Putamen (tissue), 1 donor: ENCODE data around the gene CACNA1D.
A peak's percentile ranks its signal among the peaks of the same experiment; 100 is the strongest.

Source experiments
- DNase-seq: peaks from one replicate; pipeline ENCODE4 v3.0.0-alpha.2; 2016; ENCODE audit warnings: low spot score

The CACNA1D gene

GRCh38 chr3:53577506-53577905 lies 83.1 kb downstream of the CACNA1D start:
- DNase-seq: no peak

DNA sequence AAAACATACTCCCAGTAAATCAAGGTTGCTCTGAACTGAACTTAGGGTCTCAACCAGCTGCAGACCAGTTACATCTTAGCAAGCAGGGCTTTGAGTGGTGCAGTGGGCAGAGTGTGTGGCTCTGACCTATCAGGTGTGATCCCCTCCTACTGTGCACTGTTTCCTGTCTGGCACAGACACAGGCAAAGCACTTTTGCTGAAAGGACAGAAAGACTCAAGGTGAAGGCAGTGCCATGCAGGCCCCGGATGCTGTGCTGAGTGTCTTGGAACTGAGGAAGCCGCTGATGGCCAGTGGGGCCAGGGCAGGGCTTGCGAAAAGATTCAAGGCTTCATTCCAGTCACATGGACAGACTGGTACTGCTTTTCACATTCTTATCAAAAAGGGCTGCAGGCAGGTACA lies 85.2 kb downstream of the CACNA1D start:
- DNase-seq: no peak

DNA sequence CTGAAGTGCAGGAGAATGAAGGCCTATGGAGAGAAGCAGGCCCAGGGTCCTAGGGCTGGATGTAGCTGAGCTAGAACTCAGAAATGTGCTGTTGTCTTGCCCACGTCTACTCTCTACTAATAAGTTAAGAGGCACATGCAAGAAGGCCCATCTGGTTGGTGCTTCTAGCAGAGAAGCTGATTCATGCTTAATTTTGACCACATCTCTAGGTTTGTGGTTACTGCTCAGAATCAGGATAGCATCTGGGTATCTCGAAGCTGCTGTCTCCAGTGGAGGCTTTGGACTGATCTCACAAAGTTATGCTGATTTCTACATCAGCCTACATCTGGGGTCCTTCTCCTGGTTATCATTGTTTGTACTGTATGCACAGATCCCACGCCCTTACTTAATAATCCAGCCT lies 87.3 kb downstream of the CACNA1D start:
- no peak for DNase-seq

GRCh38 chr3:53583161-53583690 lies 88.8 kb downstream of the CACNA1D start:
- DNase-seq: no peak

DNA sequence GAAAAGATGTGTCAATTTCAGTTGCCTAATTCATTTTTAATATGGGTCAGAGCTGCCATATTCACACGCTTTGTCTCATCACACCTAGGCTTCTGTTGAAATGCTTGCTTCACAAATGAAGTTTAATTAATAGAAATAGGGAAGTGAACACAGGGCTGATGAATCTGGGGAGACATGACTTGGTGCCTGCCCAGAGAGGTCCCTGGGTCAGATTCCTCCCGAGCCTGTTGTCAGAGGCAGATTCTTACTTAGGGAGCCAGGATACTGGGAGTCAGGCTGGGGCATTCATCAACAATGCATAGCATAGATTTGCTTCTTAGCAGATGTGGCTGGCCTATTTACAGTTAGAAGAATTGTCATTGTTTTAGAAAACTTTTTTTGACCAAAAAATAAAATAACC lies 90.6 kb downstream of the CACNA1D start:
- no peak for DNase-seq

DNA sequence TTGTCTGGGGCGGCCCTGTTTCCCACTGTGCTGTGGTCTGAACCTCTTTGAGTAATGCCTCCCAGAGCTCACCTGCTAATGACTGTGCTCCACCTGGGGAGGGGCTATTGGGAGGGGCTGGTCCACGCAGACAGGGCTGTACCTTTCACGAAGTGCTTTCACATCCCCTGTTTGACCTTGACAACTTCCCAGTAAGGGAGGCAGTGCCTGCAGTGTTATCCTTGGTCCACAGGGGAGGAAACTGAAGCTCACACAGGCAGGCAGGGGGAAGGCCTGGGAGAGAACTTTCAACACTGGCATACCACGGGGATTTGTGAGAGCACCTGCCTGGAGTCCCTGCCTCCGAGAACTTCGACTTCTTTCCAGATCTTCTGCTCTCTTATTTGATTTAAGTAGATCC lies 91.2 kb downstream of the CACNA1D start:
- no peak for DNase-seq

- no peak for DNase-seq
These were observed 93.7 kb downstream of the CACNA1D start for GRCh38 chr3:53588122-53588521.

DNA sequence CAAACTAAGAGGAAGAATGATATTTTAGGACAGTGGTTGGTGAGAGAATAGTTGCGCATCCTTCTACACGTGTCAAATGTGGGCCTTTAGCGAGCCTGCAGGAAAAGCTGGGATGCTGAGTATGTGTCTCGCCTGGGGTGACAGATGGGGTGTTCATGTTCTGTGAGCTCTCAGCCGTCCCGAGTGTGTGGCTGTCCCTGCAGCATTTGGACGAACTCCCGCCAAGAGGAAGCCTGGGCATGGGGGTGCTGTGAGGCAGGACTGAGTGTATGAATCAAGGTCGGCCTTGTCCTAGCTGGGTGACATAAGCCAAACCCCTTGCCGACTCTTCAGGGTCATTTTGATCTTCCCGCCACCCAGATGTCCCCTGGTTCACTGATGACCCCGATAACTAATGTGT lies 94.8 kb downstream of the CACNA1D start:
- no peak for DNase-seq

DNA sequence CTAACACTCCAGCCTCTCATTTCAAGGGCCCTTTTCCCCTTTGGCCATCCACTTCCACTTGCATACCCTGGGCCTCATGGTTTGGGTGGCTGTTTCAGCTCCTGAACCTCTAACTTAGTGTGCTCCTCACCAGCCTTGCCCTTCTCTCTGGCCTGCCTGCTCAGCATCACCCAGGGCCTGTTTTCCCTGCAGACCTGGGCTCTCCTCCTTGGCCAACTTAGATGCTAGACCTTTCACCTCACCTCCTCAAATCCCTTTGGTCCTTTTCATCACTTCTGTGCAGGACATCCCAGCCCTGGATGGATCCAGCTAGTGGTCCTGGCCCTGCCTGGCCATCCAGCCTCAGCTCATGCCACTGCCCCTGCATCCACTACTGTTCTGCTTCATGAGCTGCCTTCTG lies 95.4 kb downstream of the CACNA1D start:
- DNase-seq: no peak

DNA sequence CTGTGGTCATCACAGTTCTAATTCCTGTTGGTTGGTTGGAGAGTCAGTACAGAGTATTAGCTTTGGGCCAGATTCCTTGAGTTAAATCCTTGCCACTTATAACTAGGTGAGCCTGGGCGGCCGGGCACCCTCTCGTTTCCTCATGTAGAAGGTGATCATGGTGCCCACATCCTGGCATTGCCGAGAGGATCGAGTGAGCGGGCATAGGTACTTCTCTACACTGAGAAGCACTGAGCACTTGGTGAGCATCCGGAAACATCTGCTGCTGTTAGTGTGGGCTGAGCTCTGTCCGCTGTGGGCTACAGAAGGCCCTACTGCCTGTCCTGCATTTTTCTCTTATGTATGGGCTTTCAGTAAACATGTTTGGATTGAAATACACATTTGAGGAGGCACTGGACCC lies 96.2 kb downstream of the CACNA1D start:
- DNase-seq: no peak

DNA sequence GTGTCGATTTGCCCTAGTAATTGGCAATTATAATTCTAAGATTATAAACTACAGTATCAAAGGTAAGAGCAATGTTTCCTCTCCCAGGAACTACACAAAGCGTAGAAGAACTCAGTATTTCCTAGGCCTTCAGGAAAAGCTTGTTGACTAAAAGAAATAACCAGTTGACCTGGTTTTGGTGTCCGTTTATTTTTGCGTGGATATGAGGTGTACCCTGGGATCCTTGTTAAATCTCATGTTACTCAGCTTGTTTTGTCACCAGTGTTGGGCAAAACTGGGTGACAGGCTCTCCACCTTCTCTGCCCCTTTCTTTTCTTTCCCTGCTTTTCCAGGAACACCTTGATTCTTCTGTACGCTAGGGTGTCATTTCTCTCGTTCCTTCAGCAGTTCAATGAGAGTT lies 97.2 kb downstream of the CACNA1D start:
- no peak for DNase-seq

- no peak for DNase-seq
These were observed 98.5 kb downstream of the CACNA1D start for GRCh38 chr3:53592862-53593261.

DNA sequence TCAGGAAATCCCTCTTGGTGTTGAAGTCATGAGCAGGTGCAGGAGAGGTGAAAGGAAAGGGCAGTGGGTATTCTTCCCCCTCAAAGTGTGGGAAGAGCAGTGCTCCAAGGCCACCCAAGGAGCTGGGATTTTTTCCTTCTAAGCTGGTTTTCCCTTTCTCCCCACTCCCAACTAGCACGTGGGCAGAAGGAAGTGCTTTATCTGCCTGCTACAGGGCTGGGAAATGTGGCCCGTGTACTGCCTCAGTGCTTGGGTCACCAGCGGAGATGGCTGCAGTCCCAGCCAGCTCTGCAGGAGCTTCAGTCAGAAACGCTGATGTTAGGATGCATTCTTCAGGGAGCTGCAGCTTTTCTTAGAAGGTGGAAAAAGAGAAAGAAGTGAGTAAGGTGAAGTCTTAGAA lies 99.2 kb downstream of the CACNA1D start:
- DNase-seq: no peak

GRCh38 chr3:53594276-53594675 lies 99.9 kb downstream of the CACNA1D start:
- DNase-seq: no peak

DNA sequence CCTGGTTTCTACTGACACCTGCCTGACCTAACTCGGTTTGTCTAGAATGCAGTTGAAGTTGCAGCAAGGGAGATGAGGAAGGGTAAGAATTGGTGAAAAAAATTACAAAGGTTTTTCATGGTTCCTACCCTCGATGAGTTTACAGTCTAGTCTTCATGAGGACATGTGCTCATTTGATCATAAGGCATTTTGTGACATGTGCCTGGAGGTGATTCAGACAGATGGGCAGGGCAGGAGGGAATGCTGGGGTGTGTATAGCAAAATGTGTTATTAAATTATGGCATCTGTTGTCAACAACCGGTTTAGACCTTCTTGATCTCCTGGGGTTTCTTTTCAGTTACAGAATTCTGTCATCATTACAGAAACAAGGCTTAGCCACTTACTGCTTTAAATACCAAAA lies 101.2 kb downstream of the CACNA1D start:
- DNase-seq: no peak

DNA sequence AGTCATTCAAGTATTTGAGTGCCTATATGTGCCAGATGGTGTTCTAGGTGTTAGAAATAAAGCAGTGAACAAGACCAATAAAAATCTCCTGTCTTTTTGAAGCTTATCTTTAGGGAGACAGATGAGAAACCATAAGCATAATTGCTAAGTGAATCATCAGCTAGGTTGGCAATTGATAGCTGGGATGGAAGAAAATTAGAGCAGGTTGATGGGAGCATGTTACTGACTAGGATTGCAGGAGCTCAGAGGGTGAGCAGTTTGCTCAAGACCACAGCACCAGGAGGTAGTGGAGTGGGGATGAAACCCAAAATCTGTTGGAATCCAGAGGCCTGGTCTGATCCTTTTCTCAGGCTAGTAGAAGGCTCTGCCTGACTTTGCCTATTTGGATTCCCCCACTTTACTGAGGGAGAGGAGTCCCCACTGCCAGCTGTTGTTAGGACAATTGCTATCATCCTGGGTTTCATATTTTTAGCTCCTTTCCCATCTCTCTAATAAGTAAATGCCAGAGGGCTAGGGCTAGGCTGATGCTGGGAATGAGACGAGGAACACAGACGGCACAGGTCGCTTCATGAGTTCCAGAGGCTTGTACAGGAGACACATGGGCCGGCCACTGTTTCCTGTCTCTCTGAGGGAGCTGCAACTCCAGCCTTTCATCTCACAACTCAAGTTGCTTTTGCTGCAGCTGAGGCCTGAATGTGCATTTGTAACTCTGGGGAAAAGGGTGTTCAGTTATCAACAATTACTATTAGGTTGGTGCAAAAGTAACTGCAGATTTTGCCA lies 102.9 kb downstream of the CACNA1D start:
- peak; percentile 37 for DNase-seq

DNA sequence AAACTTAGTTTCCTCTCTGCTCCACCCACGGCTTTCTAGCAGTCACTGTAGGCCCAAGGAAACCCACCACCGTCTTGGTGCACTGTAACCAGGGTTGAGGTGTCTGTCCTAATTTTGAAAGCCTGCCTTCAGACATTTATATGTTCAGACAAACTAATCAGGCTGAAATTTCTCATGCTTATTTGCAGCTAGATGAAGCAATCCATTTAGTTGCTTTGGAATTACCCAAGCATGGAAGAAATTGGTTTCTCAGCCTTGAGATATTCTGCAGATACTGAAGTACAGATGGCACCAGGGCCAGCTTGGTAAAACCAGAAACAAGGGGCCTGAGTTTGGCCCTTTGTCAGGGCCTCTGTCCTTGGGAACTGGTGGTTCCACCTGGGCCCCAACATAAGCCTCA lies 105.4 kb downstream of the CACNA1D start:
- DNase-seq: no peak

DNA sequence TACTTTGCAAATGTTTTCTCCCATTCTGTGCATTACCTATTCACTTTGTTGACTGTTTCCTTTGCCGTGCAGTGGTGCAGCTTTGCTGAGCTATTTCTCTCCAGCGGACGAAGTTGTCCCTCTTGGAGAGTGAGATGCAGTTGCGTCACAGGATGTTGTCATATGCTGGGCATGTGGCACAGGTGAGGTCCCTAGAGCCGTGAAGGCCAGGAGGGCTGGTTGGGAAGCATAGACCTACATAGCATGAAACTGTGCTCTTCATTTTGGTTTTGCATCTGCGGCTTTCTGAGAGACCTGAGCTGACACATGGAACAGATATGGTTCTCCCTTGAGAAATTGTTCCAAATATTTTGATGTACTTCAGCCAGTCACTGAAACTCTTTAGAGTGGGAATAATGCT lies 108.5 kb downstream of the CACNA1D start:
- DNase-seq: no peak

DNA sequence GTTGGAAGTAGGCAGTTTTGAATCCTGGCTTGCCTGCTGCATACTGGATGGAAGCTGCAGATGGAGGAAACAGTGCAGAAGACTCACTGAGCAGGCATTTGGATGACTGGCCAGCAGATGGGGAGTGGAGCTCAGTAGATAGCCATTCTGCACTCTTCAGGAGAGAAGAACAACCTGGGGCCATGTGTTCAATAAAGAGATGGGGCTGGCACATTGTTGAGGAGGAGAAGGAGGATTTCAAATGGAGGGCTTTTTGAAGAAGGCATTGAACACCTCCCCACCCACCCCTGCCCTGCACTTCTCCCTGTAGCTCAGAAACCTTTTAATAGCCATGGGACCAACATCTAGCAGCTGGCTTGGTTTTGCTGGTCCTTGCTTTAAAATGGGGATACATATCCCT lies 109.8 kb downstream of the CACNA1D start:
- no peak for DNase-seq

DNA sequence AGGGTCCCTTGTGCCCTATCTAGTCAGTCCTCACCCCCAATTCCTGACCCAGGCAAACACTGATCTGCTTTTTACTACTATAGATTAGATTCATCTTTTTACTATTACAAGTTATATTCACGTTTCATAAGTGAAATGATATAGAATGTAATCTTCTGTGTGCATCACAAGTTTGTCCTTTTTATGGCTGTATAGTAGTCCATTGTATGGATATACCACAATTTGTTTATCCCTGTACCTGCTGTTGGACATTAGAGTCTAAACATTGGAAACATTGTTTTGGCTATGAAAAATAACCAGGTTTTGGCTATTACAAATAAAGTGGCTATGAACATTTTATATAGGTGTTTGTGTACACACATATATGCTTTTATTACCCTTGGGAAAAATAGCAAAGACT lies 112.4 kb downstream of the CACNA1D start:
- no peak for DNase-seq

- DNase-seq: no peak
These were observed 118.1 kb downstream of the CACNA1D start for GRCh38 chr3:53612508-53612907.

- DNase-seq: no peak
These were observed 118.7 kb downstream of the CACNA1D start for GRCh38 chr3:53613125-53613524.

DNA sequence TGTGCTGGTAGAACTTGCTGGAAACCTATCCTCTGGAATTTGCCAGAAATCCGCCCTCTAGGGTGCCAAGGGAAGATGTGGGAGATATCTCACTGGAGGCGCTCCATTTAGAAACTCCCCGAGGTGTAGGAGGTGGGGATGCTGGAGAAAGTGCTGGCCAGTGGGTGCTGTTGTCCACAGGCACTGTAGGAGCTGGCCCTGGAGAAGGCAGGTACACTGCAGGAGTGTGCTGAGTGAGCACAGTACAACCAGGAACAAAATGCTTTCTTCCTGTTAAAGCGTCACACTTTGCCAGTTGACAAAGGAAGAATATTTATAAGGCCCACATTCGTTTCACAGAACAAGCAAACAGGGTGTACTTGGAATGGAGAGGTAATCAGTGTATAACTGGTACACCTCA lies 119.9 kb downstream of the CACNA1D start:
- DNase-seq: no peak

DNA sequence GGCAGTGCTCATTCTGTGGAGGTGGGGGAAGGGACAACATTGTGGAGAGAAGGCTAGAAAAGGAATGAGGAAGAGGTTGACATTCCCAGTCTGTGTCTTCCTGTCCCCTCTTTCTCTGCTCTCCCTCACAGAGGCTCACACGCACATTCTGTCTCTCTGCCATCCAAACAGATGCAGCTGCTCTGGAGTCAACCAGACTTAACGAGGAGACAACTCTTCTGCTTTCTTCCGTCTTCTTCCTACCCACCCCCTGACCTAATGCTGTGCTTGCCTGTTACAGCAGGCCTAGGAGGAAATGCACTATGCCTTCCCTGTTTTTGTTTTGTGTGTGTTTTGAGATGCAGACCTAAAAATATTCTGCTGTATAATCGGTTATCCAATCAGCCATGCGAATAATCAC lies 121.9 kb downstream of the CACNA1D start:
- DNase-seq: no peak
